Stomach (tissue), 9 donors: ENCODE results near the gene AVEN. TPM values are rescaled to one million over a fixed set of nuclear protein-coding genes. Genes with fewer than 3 reads are reported as not detected.

Experiments
- DNase-seq, 2 donors: peaks; one replicate each; pipeline versions ENCODE4 v3.0.0 to v3.0.0-alpha.2; 2013 to 2019
- H3K27ac ChIP-seq, 5 donors: fragments of 200-600 bp in 4 of 5; sonication (generic) in 4 of 5; one replicate each; pipeline ENCODE4 v1.5.1; 2013 to 2019; ENCODE audit warnings: mild to moderate bottlenecking in 1 of 5, moderate library complexity in 1 of 5
- H3K27me3 ChIP-seq, 3 donors: fragments of 200-600 bp; sonication (generic); one replicate each; pipeline ENCODE4 v1.5.1; 2017 to 2019; ENCODE audit warnings: mixed run types in 1 of 3
- H3K36me3 ChIP-seq, 4 donors: fragments of 200-600 bp; sonication (generic); 1 replicate in 3 of 4; 2 replicates in 1 of 4; pipeline ENCODE4 v1.5.1; 2016 to 2019
- H3K4me1 ChIP-seq, 4 donors: fragments of 200-600 bp; sonication (generic); one replicate each; pipeline ENCODE4 v1.5.1; 2016 to 2019
- H3K4me3 ChIP-seq, 4 donors: fragments of 200-600 bp; sonication (generic) in 3 of 4; one replicate each; pipeline ENCODE4 v1.5.1; 2016 to 2019; ENCODE audit warnings: mild to moderate bottlenecking in 1 of 4
- H3K9me3 ChIP-seq, 4 donors: fragments of 200-600 bp; sonication (generic); one replicate each; pipeline ENCODE4 v1.5.1; 2016 to 2019
- CTCF ChIP-seq, 7 experiments: fragments of 450-650 bp in 4 of 7; fragments of 200-600 bp in 3 of 7; sonication (generic) in 3 of 7; IDR thresholded peaks; one replicate each; pipeline ENCODE4 v1.5.1; 2016 to 2019; ENCODE audit warnings: antibody characterized with exemption in 7 of 7, control low read depth in 2 of 7, mild to moderate bottlenecking in 1 of 7
- EP300 ChIP-seq: sonication (generic); formaldehyde crosslinking; IDR thresholded peaks from one replicate; pipeline ENCODE4 v1.6.1; 2017; ENCODE audit warnings: antibody characterized with exemption
- POLR2A ChIP-seq, 4 donors: fragments of 450-650 bp; IDR thresholded peaks; one replicate each; pipeline ENCODE4 v1.6.1; 2016; ENCODE audit warnings: antibody characterized with exemption in 4 of 4, control low read depth in 2 of 4, mild to moderate bottlenecking in 1 of 4, moderate library complexity in 1 of 4
- POLR2AphosphoS5 ChIP-seq, 3 donors: sonication (generic); formaldehyde crosslinking; IDR thresholded peaks; one replicate each; pipeline ENCODE4 v1.6.1; 2016; ENCODE audit warnings: antibody characterized with exemption in 3 of 3
- WGBS, 5 donors: extraction: QIAGEN DNeasy Blood & Tissue Kit in 3 of 5; methylation state at CpG; one replicate each; pipeline versions ENCODE4 v1.1.5 to v1.1.7; 2013 to 2018; 5-methylcytosine and 5-hydroxymethylcytosine counted together
- intact Hi-C: fragments of 100-400 bp; cut with DNase I; formaldehyde crosslinking; loops from one replicate; pipeline ENCODE4 v1.15.1; 2023; ENCODE audit warnings: low total_unique reads
- polyA plus RNA-seq, 3 donors: library from polyadenylated mRNA; stranded (reverse); fragments of 200-250 nt; gene quantifications; one replicate each; pipeline ENCODE4 v1.2.3, GENCODE V29; 2013
- total RNA-seq, 5 donors: library from RNA; depleted of rRNA; stranded (reverse); fragments of >200 nt; gene quantifications; one replicate each; pipeline versions ENCODE4 v1.1.0 to v1.2.3, GENCODE V29; 2014 to 2016
- donor health status: healthy with polysubstance abuse.
- donor health status: Bipolar disorder and iron deficiency.
- donor health status: healthy.

AVEN gene
- total and polyA plus RNA-seq, 8 donors: 8.6 to 89.8 (median 14.4) TPM; not detected in 1

- WGBS, 5 donors: 0 to 1% (median 0%) methylated on average over 6 to 69 of the region's 70 CpGs
- H3K4me1 ChIP-seq: peaks cover 3 to 32% (median 19%) of the 10 kb centered on the region in 4 donors
Observed at GRCh38 chr15:34038023-34038870, 757 bp downstream of the AVEN start.

GRCh38 chr15:34031987-34032760 is 6.8 kb downstream of the AVEN start:
- H3K27me3 ChIP-seq: no peaks in the 10 kb centered on the region
- TF ChIP-seq CTCF (IDR thresholded peaks at IDR 0.05) (no peak), POLR2A (IDR thresholded peaks at IDR 0.05) (no peak), POLR2AphosphoS5 (IDR thresholded peaks at IDR 0.05) (no peak), EP300 (no peak)
- intact Hi-C loops: no loop called here
- no peaks in the 10 kb centered on the region for H3K36me3 ChIP-seq
- no peak overlapping the region for H3K4me3 ChIP-seq
- DNase-seq: no peak
- H3K9me3 ChIP-seq: no peaks in the 10 kb centered on the region
- WGBS, 5 donors: 83 to 95% (median 87%) methylated on average over 10 of the region's 10 CpGs
- no peak overlapping the region for H3K27ac ChIP-seq
- H3K4me1 ChIP-seq: peaks cover 0 to 13% (median 6%) of the 10 kb centered on the region in 4 donors

More at GRCh38 chr15:34038023-34038870, 757 bp downstream of the AVEN start:
- Histone ChIP-seq H3K36me3 (no peaks in the 10 kb centered on the region), H3K27ac (peak overlapping the region; percentile 87 to 97 (median 94)), H3K4me3 (peak overlapping the region; percentile 72 to 89 (median 78)), H3K27me3 (no peaks in the 10 kb centered on the region), H3K9me3 (no peaks in the 10 kb centered on the region)
- intact Hi-C loops: no loop called here
- peak; percentile 76 to 94 for DNase-seq
- TF ChIP-seq POLR2AphosphoS5 (IDR thresholded peaks at IDR 0.05) (peak in 2 of 3 donors; percentile 33 to 55), EP300 (no peak), CTCF (IDR thresholded peaks at IDR 0.05) (no peak), POLR2A (IDR thresholded peaks at IDR 0.05) (no peak)

- no peak overlapping the region for H3K27ac ChIP-seq
- WGBS, 5 donors: 54 to 70% (median 59%) methylated on average over 3 of the region's 3 CpGs
- H3K4me1 ChIP-seq: peaks cover 0 to 16% (median 11%) of the 10 kb centered on the region in 4 donors
- intact Hi-C loops: no loop called here
- no peak for TF ChIP-seq POLR2A (IDR thresholded peaks at IDR 0.05)
- no peak for TF ChIP-seq CTCF (IDR thresholded peaks at IDR 0.05)
- TF ChIP-seq POLR2AphosphoS5 (IDR thresholded peaks at IDR 0.05): no peak
- no peak for TF ChIP-seq EP300
- H3K9me3 ChIP-seq: no peaks in the 10 kb centered on the region
- no peaks in the 10 kb centered on the region for H3K27me3 ChIP-seq
- no peak overlapping the region for H3K4me3 ChIP-seq
- H3K36me3 ChIP-seq: no peaks in the 10 kb centered on the region
- no peak for DNase-seq
Observed at GRCh38 chr15:34027606-34028005, 11.4 kb downstream of the AVEN start.

- TF ChIP-seq POLR2A (IDR thresholded peaks at IDR 0.05) (no peak), POLR2AphosphoS5 (IDR thresholded peaks at IDR 0.05) (no peak), CTCF (IDR thresholded peaks at IDR 0.05) (no peak), EP300 (no peak)
- 81 to 92% (median 83%) methylated on average over 3 of the region's 3 CpGs for WGBS, 5 donors
- intact Hi-C loops: no loop called here
Observed at GRCh38 chr15:34025252-34025651, 13.8 kb downstream of the AVEN start.

More at GRCh38 chr15:34025252-34025651, 13.8 kb downstream of the AVEN start:
- Histone ChIP-seq H3K4me1 (peaks cover 0 to 17% (median 11%) of the 10 kb centered on the region in 4 donors), H3K27me3 (no peaks in the 10 kb centered on the region), H3K27ac (no peak overlapping the region), H3K9me3 (no peaks in the 10 kb centered on the region), H3K36me3 (no peaks in the 10 kb centered on the region), H3K4me3 (no peak overlapping the region)
- no peak for DNase-seq
